Panc1 (cell line): Measurements from ENCODE around the gene SELENOP. TPM values are rescaled to one million over a fixed set of nuclear protein-coding genes. Genes with fewer than 3 reads are reported as not detected.

Experiments used
- ATAC-seq: fragments of 200-7000 bp; cut with Tn5 transposase; 2 replicates; pipeline ENCODE4 v1.9.1; 2020; ENCODE audit warnings: mild to moderate bottlenecking, moderate library complexity
- BruUV-seq: library from RNA; stranded (reverse); fragments of 400-500 nt; replicated peaks from 2 replicates; lab custom pipeline; 2021; lab: Mats Ljungman, UMichigan
- CTCF ChIA-PET: fragments of 300-600 bp; sonication (Branson Sonifier 250); formaldehyde crosslinking; loops from one replicate; lab custom pipeline; 2022; ENCODE audit warnings: antibody characterized with exemption; lab: Charles Lee
- POLR2A ChIA-PET: fragments of 300-600 bp; sonication (Branson Sonifier 250); formaldehyde crosslinking; loops from one replicate; lab custom pipeline; 2022; ENCODE audit warnings: antibody characterized with exemption; lab: Charles Lee
- DNase-seq: peaks from one replicate; pipeline ENCODE4 v3.0.0-alpha.2; 2010; ENCODE audit warnings: low read depth, low spot score
- H3K27ac ChIP-seq: 2 replicates; pipeline ENCODE4 v1.5.1; 2011; ENCODE audit warnings: mild to moderate bottlenecking, low read length, inconsistent platforms
- H3K27me3 ChIP-seq: fragments of 200-500 bp; sonication (Bioruptor generic); 2 replicates; pipeline ENCODE4 v1.6.0; 2014; ENCODE audit warnings: low read length, inconsistent platforms; ENCODE audit not compliant: control insufficient read depth, insufficient read depth
- H3K36me3 ChIP-seq: fragments of 200-500 bp; sonication (Bioruptor generic); 2 replicates; pipeline ENCODE4 v1.5.1; 2014; ENCODE audit warnings: inconsistent platforms, mild to moderate bottlenecking, low read length, moderate library complexity; ENCODE audit not compliant: control insufficient read depth, insufficient read depth
- H3K4me1 ChIP-seq: 2 replicates; pipeline ENCODE4 v1.5.1; 2011; ENCODE audit warnings: inconsistent platforms, mild to moderate bottlenecking, low read length, moderate library complexity; ENCODE audit not compliant: control insufficient read depth, insufficient read depth
- H3K4me3 ChIP-seq, 2 experiments: 2 replicates each; pipeline ENCODE4 v1.5.1; 2011 to 2012; ENCODE audit warnings: low read depth in 2 of 2, low read length in 2 of 2, mild to moderate bottlenecking in 2 of 2, inconsistent platforms in 1 of 2, moderate library complexity in 1 of 2
- H3K9me3 ChIP-seq: fragments of 200-500 bp; sonication (Bioruptor generic); 2 replicates; pipeline ENCODE4 v1.5.1; 2014; ENCODE audit warnings: low read depth, mild to moderate bottlenecking, inconsistent platforms, low read length, moderate library complexity; ENCODE audit not compliant: control insufficient read depth, insufficient read depth
- CTCF ChIP-seq: fragments of 450-650 bp; IDR thresholded peaks from 2 replicates; pipeline ENCODE4 v1.5.1; 2017; ENCODE audit warnings: mild to moderate bottlenecking
- POLR2AphosphoS5 ChIP-seq: IDR thresholded peaks from 2 replicates; pipeline ENCODE4 v1.6.1; 2012; ENCODE audit warnings: mild to moderate bottlenecking, low read depth, low read length, moderate library complexity
- SIN3A ChIP-seq: IDR thresholded peaks from 2 replicates; pipeline ENCODE4 v1.6.1; 2012; ENCODE audit warnings: low read depth, mild to moderate bottlenecking, low read length, moderate library complexity, borderline replicate concordance; ENCODE audit not compliant: insufficient read depth
- TCF7L2 ChIP-seq: IDR thresholded peaks from 2 replicates; pipeline ENCODE4 v1.6.1; 2011; ENCODE audit warnings: mild to moderate bottlenecking, low read depth, low read length, inconsistent platforms
- in situ Hi-C: cut with HindIII; loops from 2 replicates; pipeline ENCODE4 v1.10.0; 2016; ENCODE audit warnings: low sequenced_read_pairs, low pct_unique_long_range_greater_than_20kb
- intact Hi-C: fragments of 100-400 bp; cut with micrococcal nuclease; formaldehyde crosslinking; loops from one replicate; pipeline ENCODE4 v1.10.0; 2022; ENCODE audit not compliant: unreplicated experiment
- total RNA-seq: library from RNA; stranded (reverse); gene quantifications from one replicate; pipeline ENCODE4 v1.2.1, GENCODE V29; 2021; ENCODE audit not compliant: unreplicated experiment
- TF ChIP-seq, protein P1 (sequence below), 2 experiments: IDR thresholded peaks; 2 replicates each; pipeline ENCODE4 v1.6.1; 2011 to 2012; ENCODE audit warnings: low read depth in 2 of 2, control low read depth in 1 of 2, low read length in 1 of 2, mild to moderate bottlenecking in 1 of 2, moderate library complexity in 1 of 2; ENCODE audit not compliant: insufficient read depth in 1 of 2

SELENOP gene
- total RNA-seq, 1 experiment from 2014 or later = 1.6 TPM

DNA sequence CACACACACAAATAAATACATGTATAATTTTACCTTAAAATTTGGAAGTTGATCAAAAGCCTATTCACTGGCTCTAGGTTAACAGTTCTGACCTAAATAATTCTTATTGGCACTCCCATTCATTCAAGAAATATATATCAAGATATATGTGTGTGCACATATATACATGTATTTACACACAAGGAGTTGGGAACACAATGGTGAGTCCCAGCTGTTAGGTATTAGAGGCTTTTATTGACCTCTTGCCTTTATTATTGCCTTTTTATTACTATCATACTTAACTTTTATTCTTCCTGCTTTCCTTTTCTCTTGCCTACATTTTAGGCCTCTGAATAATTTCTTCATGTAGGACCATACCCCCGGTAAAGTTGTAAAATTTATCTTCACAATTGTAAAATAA is 30.1 kb downstream of the SELENOP start:
- BruUV-seq = no TSS peak
- H3K36me3 ChIP-seq = 0 out of 2 replicates have a peak, but pooled peaks cover 2% of the 10 kb centered on the region
- H3K4me1 ChIP-seq = no peaks in the 10 kb centered on the region
- ATAC-seq = no peak
- no peak overlapping the region for H3K4me3 ChIP-seq
- in situ Hi-C loops (no loop called here), intact Hi-C loops (no loop called here)
- H3K27ac ChIP-seq = no peak overlapping the region
- peaks cover 2% of the 10 kb centered on the region for H3K27me3 ChIP-seq
- no peaks in the 10 kb centered on the region for H3K9me3 ChIP-seq
- ChIA-PET CTCF (no interaction called here), POLR2A (no interaction called here)
- DNase-seq = no peak
- TF ChIP-seq TCF7L2 (no peak), POLR2AphosphoS5 (no peak), CTCF (no peak)
- TF ChIP-seq, protein P1, sequence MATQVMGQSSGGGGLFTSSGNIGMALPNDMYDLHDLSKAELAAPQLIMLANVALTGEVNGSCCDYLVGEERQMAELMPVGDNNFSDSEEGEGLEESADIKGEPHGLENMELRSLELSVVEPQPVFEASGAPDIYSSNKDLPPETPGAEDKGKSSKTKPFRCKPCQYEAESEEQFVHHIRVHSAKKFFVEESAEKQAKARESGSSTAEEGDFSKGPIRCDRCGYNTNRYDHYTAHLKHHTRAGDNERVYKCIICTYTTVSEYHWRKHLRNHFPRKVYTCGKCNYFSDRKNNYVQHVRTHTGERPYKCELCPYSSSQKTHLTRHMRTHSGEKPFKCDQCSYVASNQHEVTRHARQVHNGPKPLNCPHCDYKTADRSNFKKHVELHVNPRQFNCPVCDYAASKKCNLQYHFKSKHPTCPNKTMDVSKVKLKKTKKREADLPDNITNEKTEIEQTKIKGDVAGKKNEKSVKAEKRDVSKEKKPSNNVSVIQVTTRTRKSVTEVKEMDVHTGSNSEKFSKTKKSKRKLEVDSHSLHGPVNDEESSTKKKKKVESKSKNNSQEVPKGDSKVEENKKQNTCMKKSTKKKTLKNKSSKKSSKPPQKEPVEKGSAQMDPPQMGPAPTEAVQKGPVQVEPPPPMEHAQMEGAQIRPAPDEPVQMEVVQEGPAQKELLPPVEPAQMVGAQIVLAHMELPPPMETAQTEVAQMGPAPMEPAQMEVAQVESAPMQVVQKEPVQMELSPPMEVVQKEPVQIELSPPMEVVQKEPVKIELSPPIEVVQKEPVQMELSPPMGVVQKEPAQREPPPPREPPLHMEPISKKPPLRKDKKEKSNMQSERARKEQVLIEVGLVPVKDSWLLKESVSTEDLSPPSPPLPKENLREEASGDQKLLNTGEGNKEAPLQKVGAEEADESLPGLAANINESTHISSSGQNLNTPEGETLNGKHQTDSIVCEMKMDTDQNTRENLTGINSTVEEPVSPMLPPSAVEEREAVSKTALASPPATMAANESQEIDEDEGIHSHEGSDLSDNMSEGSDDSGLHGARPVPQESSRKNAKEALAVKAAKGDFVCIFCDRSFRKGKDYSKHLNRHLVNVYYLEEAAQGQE (IDR thresholded peaks at IDR 0.05; ENCODE audit: insufficient read depth in 1 of 2, low read depth in 2 of 2, low read length in 1 of 2) = no peak

DNA sequence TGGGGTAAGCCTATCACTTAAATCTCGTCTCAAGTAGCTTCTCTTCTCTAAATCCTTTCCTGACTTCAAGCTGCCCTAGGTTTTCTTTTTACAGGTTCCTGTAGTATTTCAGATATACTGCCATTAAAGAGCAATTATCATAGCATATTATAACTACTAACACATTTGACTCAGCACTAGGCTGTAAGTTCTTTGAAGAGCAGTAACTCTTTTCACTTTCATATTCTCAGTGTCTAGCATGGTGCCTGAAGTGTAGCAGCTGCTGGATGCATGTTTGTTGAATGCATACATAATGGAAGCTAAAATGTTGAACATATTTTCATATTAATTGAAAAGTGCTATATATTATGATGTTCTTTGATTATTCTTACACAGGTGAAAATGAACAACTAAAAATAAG is 32.6 kb downstream of the SELENOP start:
- 0 out of 2 replicates have a peak, but pooled peaks cover 2% of the 10 kb centered on the region for H3K36me3 ChIP-seq
- intact Hi-C loops = no loop called here
- no peaks in the 10 kb centered on the region for H3K9me3 ChIP-seq
- TF ChIP-seq SIN3A = no peak
- TF ChIP-seq CTCF = no peak
- no peak for TF ChIP-seq POLR2AphosphoS5
- TF ChIP-seq, protein P1 (IDR thresholded peaks at IDR 0.05; ENCODE audit: insufficient read depth in 1 of 2, low read depth in 2 of 2, low read length in 1 of 2) = no peak
- TF ChIP-seq TCF7L2 = no peak
- peaks cover 12% of the 10 kb centered on the region for H3K27me3 ChIP-seq
- DNase-seq (no peak), ATAC-seq (no peak)
- POLR2A ChIA-PET = no interaction called here
- CTCF ChIA-PET = no interaction called here
- BruUV-seq = no TSS peak
- in situ Hi-C loops = no loop called here
- H3K4me1 ChIP-seq = no peaks in the 10 kb centered on the region
- H3K27ac ChIP-seq = no peak overlapping the region
- no peak overlapping the region for H3K4me3 ChIP-seq
